Measurements from ENCODE around the gene TSPEAR. TPM values are rescaled to one million over a fixed set of nuclear protein-coding genes. Genes with fewer than 3 reads are reported as not detected.
"Not testable (repeated sequence)": the region's sequence is repeated elsewhere in the genome, so short reads cannot be mapped to it uniquely, and the experiment has no call there.

Gene TSPEAR
- polyA plus RNA-seq, 12 donors, result 0.05 to 9.3 (median 0.18) TPM; not detected in 3

- DNase-seq, result no peak
Observed at GRCh38 chr21:44490816-44491215, 220.6 kb downstream of the TSPEAR start.

DNA sequence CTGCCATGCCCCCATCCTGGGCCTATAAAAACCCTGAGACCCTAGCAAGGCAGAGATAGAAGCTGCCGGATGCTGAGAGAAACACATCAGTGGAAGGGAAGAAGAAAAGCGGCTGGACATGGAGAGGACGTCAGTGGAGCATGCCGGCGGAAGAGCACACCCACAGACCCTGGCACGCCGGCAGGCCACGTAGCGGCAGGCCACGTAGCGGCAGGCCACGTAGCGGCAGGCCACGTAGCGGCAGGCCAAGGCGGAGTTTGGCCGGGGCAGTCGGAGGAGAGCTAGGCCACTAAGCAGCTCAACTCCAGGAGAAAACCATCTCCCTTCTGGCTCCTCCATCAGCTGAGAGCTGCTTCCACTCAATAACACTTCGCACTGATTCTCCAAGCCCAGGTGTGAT, 221.0 kb downstream of the TSPEAR start:
- no peak for DNase-seq

DNA sequence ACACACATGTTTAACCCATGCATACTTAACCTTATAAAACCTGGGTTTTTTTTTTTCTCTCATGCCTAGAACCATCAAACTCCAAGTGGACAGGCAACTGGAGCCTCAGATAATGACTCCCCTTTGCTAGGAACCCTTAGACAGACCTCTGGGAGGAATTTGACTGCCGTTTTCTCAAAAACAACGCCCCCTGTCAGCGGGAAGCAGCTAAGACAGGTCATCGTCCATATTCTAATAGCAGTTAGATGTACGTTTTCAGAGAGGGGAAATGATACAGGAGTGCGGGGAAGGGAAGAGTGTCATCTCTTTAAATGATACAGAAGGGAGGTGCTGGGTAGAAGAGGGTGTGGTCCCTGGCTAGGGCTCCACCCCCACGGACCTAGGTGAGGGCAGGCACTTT, 221.4 kb downstream of the TSPEAR start:
- DNase-seq, result no peak

- no peak for DNase-seq
Observed at GRCh38 chr21:44487831-44488230, 223.5 kb downstream of the TSPEAR start.

DNA sequence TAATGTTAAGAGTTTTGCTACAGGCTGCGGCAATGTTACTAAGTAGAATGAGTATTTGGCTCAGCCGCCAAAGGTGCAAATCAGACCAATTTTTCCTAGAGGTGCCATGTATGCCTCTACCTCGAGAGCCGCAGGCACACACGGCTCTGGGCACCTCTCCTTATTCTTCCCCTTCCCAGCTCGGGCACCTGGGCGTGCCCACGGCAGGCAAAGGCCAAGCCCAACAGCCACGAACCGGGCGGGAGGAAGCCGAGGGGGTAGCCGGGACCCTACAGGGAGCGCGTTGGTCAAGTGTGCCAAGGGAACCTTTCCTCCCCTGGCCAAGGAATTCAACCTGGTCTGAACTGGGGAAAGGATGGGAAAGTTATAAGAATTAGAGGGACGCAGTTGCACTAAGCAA, 225.1 kb downstream of the TSPEAR start:
- no peak for DNase-seq

DNA sequence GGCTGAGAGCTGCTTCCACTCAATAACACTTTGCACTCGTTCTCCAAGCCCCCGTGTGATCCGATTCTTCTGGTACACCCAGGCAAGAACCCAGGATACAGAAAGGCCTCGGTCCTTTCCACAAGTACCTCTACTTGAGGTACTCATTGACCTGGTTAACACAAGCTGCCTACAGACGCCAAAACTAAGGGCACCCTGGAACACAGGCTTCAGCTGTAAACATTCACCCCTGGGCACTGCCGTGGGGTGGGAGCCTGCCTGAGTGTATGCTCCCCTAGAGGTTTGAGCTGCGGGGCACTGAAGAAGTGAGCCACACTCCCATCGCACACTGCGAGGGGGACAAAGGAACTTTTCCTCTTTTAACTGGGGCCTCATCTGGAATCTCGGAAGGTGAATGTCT, 225.6 kb downstream of the TSPEAR start:
- no peak for DNase-seq

DNA sequence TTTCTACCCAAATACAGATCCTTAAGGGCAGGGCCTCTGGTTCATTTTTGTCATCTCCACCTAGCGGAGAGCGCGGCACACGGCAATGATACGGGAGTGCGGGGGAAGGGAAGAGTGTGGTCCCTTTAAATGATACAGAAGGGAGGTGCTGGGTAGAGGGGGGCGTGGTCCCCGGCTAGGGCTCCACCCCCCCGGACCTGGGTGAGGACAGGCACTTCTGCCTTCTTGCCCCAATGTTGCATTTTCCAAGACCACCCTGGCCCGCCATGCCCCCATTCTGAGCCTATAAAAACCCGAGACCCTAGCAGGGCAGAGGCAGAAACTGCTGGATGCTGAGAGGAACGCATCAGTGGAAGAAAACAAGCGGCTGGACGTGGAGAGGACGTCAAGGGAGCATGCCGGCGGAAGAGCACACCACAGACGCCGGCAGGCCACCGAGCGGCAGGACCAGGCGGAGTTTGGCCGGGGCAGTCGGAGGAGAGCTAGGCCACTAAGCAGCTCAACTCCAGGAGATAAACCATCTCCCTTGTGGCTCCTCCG, 226.0 kb downstream of the TSPEAR start:
- DNase-seq, result no peak

- DNase-seq, result no peak
Observed at GRCh38 chr21:44484498-44485253, 226.7 kb downstream of the TSPEAR start.

DNA sequence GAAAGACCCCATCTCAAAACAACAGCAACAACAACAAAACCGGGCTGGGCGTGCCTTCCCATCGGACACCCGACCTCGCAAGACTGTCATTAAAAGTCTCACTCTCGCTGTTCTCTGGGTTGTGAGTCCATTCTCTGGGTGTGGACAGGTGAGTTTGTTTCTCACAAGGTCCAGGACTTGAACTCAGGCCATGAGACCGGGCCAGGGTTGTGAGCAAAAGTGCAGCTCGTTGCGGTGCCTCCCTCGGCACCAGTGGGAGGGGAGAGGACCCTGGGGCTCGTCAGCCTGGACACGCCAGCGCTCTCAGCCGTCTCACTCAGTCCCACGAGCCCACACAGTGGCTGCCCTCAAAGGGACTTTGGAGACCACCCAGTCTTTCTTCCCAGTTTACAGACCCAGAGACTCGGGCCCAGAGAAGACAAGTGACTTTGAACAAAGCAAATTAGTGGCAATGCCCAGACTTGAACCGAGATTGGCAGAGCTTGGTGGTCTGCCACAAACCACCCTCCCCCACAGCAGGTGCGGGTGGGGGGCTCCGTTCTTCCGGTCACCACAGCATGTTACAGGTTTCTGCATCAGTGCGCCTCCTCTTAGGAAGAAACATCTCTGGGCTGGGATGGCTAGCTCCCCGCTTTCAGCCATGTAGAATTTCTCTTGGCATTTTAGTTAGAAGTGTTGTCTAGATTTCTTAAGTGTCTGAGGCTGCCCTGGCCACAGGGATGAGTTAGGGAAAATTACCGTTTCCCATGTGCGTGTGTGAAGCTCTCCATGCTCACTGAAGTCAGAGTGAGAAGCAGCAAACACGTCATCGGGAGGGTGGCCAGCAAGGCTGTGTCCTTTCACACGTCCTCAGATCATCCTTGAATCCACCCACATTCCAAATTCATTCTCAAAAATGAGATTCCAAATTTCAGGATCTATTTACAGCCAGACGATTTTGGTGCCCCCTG, 227.8 kb downstream of the TSPEAR start:
- DNase-seq, result no peak

DNA sequence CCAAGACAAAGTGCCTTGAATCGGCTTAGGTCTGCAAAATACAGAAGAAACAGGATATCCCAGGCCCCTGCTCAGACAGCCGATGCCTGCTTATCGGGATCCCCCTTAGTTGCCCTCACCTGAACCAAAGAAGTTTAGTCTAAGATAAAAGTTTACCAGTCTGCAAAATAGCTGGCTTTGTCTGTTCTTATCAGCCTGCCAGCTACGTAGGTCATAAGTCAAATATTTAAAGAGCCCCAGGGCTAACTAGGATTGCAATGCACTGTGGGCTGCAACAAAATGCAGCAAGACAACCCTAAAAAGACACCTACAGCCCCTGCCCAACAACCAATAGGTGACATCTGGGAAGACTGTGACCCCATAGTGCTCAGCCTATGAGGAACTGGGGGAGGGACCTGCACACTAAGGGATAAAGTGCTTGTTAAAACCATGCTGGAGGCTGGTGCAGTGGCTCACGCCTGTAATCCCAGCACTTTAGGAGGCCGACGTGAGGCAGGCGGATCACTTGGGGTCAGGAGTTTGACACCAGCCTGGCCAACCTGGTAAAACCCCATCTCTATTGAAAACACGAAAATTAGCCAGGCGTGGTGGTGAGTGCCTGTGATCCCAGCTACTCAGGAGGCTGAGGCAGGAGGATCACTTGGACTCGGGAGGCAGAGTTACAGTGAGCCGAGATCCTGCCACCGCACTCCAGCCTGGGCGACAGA, 228.6 kb downstream of the TSPEAR start:
- no peak for DNase-seq

DNA sequence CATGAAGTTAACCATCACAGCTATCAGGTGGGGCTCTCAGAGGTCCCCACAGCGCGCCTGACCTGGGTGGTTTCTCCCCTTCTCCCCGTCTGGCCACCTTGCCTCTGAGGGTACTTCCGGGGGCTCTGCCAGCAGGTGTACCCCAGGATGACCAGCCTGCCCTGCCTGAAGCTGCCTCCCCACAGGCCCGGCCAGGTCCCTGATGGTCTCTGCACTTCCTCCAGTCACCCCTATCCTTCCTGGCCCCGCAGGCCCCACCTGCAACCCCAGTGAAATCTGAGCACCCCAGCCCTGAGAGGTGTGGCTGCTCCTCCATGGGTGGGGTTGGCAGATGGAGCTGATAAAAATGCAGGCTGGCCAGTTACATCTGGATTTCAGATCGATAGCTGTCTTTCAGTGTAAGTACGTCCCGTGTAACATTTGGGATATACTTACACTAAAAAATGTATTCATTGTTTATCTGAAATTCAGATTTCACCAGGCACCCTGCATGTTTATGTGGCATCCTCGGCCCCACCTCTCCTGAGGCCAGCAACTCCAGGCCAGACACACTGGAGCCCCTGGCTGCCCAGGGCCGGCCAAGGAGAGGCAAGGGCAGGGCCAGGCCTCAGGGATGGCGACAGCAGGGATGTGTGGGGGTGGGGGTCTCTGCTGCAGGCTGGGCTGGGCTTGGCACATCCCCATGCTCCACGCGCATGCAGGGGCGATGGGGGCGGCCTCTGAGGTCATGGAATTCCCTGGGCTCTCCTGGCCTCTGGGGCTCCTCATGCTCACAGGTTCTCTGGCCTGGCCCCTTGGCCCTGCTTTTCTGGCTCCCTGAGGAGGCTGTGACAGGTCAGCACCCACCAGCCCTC, 230.9 kb downstream of the TSPEAR start:
- no peak for DNase-seq

- DNase-seq, result not testable (repeated sequence)
Observed at GRCh38 chr21:44479556-44480199, 231.7 kb downstream of the TSPEAR start.

- DNase-seq, result no peak
Observed at GRCh38 chr21:44478801-44479167, 232.6 kb downstream of the TSPEAR start.

DNA sequence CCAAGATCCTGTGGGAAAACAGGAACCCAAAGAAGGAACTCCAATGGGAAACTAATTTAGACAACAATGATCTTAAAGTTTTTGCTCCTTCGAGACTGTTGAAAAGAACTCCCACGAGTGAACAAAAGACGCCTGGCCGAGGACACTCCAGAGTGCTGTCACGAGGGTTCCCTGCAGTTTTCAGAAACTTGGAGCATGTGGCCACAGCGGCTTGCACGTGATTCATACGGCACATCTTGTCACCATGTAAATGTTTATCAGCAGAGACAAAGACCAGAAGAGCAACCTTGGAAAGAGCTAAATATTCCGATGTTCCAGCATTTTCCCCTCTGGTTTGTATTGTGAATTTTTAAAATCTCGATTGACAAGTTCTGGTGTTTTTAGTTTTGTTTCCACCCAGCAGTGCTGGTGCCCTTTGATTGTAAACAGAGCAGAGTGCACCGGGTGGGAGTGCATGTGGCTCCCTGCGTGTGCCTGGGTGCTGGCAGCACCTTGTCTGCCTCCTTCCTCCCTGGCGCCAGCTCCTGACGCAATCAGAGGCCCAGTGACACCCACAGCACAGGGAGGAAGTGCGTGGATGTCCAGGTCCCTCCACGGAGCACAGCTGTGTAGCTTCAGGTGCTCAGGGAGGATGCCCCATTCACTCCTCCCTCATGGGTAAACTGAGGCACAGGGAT, 233.1 kb downstream of the TSPEAR start:
- no peak for DNase-seq

- no peak for DNase-seq
Observed at GRCh38 chr21:44477712-44478111, 233.7 kb downstream of the TSPEAR start.

DNA sequence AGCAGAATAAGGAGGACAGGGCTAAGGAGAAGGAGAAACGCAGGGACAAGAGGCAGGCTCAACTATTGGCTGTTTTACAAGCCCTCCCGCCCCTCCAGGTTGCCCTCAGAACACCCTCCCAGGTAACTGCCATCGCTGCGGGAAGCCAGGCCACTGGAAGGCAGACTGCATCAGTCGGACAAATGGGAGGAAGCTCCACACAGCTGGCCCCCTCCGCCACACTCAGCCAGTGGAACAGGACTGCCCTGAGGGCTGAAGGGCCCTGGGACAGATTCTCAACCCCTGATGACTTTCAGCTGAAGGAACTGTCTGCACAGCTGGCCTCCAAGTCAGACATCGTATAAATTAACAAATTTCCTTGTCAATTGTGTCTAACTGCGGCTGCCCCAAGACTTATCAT, 234.2 kb downstream of the TSPEAR start:
- DNase-seq, result no peak

DNA sequence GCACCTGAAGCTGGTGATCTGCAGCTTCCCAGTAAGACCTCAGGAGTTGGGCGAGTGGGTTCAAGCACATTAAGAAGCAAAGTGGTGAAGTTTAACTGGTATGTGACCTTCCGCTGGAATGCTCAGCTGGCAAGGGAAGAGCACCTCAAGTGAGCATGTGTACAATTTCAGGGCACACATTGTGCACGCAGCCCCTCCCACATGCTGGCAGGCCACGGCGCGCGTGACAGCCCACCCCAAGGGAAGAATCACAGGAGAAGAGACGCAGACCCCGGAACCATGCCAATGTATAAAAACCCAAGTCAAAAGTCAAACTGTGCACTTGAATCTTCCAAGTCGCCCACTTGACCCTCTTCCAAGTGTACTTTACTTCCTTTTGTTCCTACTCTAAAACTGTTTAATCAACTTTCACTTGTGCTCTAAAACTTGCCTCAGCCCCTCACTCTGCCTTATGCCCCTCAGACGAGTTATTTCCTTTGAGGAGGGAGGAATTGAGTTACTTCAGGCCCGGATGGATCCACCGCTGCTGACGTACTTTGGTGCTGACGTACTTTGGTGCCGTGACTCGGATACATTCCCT, 236.0 kb downstream of the TSPEAR start:
- DNase-seq, result no peak

DNA sequence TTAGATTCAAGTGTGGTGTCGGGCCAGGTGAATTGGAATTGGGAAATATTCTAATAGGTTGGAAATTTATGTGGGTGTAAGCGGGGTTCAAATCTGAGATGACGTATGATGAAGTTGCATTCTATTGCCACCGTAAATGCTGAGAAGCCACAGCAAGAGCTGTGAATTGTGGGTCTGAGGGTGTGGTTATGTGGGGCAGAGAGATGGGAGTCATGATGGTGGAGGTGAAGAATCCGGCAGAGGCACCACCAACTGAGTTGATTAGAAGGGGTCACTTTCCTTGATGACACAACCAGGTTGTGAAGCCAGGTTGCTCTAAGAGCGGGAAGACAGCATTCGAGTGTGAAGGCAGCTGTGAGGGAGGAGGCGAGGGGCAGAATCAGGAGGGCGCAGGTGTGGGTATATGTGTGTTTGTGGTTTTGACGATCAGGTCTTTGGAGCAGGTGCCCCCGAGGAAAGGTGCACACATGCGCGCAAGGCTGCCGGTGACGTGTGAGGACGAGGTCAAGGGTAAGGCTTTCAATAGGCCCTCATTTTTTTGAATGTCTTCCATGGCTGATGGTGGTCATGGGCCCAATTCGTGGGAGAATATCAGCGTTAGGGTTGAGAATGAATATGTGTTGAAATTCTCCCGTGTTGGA, 237.3 kb downstream of the TSPEAR start:
- no peak for DNase-seq

DNA sequence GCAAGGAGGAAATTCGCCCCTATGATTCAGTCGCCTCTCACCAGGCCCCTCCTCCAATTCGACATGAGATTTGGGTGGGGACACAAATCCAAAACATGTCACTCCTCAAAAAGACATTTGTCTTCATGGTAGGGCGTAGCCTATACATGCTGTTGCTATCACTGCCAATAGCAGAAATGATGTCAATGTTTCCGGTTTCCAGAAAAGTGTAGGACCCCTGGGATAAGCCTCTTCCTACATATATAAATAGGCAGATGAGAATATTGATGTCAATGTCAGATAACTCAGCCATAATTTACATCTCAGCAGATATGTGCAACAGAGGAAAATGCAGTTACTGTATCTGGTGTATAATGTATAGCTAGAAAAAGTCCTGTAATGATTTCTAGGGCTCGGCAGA, 239.4 kb downstream of the TSPEAR start:
- DNase-seq, result no peak

Measured in muscle of arm (tissue), 12 donors.